ENCODE measurements around the gene RWDD1.

- TF ChIP-seq SUZ12 (IDR thresholded peaks at IDR 0.05), result no peak
- TF ChIP-seq NFRKB (IDR thresholded peaks at IDR 0.05), result no peak
- no peak for TF ChIP-seq BHLHE40 (IDR thresholded peaks at IDR 0.05; ENCODE audit: borderline replicate concordance)
- TF ChIP-seq TARDBP (IDR thresholded peaks at IDR 0.05), result no peak
These were observed at the start of gene RWDD1 for GRCh38 chr6:116570856-116571682.

All from HEK293T (cell line).